ENCODE results near the gene PMM1. TPM values are rescaled to one million over a fixed set of nuclear protein-coding genes. Genes with fewer than 3 reads are reported as not detected.
"Not testable (repeated sequence)": the region's sequence is repeated elsewhere in the genome, so short reads cannot be mapped to it uniquely, and the experiment has no call there.

PMM1 gene
- total and polyA plus RNA-seq, 4 donors = 18.5 to 67.3 (median 42.3) TPM

- WGBS (ENCODE audit: insufficient coverage) = 78% methylated on average over 1 of the region's 8 CpGs
- H3K4me1 ChIP-seq (ENCODE audit: control insufficient read depth, insufficient read depth, low read length) = peaks cover 10% of the 10 kb centered on the region
- peaks cover 38% of the 10 kb centered on the region for H3K36me3 ChIP-seq (ENCODE audit: control insufficient read depth, insufficient read depth, low read length)
- H3K4me3 ChIP-seq (ENCODE audit: low read depth, low read length) = no peak overlapping the region
- H3K27me3 ChIP-seq (ENCODE audit: control insufficient read depth, insufficient read depth, low read length) = no peaks in the 10 kb centered on the region
- no peaks in the 10 kb centered on the region for H3K9me3 ChIP-seq (ENCODE audit: control insufficient read depth, insufficient read depth, low read length)
- peak in 1 of 6 donors; percentile 73 for DNase-seq (ENCODE audit: low read depth in 4 of 6, low spot score in 6 of 6)
- H3K27ac ChIP-seq (ENCODE audit: low read depth, low read length) = no peak overlapping the region
Measured at GRCh38 chr22:41598891-41599635, 9.4 kb upstream of the PMM1 start.

- no peak for DNase-seq (ENCODE audit: low read depth in 4 of 6, low spot score in 6 of 6)
- 83% methylated on average over 2 of the region's 5 CpGs for WGBS (ENCODE audit: insufficient coverage)
Measured at GRCh38 chr22:41598081-41598480, 8.4 kb upstream of the PMM1 start.

GRCh38 chr22:41597635-41597953, 8.0 kb upstream of the PMM1 start:
- no peaks in the 10 kb centered on the region for H3K27me3 ChIP-seq (ENCODE audit: control insufficient read depth, insufficient read depth, low read length)
- H3K9me3 ChIP-seq (ENCODE audit: control insufficient read depth, insufficient read depth, low read length) = no peaks in the 10 kb centered on the region
- H3K4me1 ChIP-seq (ENCODE audit: control insufficient read depth, insufficient read depth, low read length) = peaks cover 10% of the 10 kb centered on the region
- H3K4me3 ChIP-seq (ENCODE audit: low read depth, low read length) = no peak overlapping the region
- WGBS (ENCODE audit: insufficient coverage) = 93% methylated on average over 2 of the region's 2 CpGs
- DNase-seq (ENCODE audit: low read depth in 4 of 6, low spot score in 6 of 6) = no peak
- peaks cover 32% of the 10 kb centered on the region for H3K36me3 ChIP-seq (ENCODE audit: control insufficient read depth, insufficient read depth, low read length)
- H3K27ac ChIP-seq (ENCODE audit: low read depth, low read length) = peak overlapping the region; percentile 21

More at GRCh38 chr22:41598081-41598480, 8.4 kb upstream of the PMM1 start:
- Histone ChIP-seq H3K4me3 (ENCODE audit: low read depth, low read length) (no peak overlapping the region), H3K4me1 (ENCODE audit: control insufficient read depth, insufficient read depth, low read length) (peaks cover 10% of the 10 kb centered on the region), H3K27me3 (ENCODE audit: control insufficient read depth, insufficient read depth, low read length) (no peaks in the 10 kb centered on the region), H3K9me3 (ENCODE audit: control insufficient read depth, insufficient read depth, low read length) (no peaks in the 10 kb centered on the region), H3K27ac (ENCODE audit: low read depth, low read length) (no peak overlapping the region), H3K36me3 (ENCODE audit: control insufficient read depth, insufficient read depth, low read length) (peaks cover 36% of the 10 kb centered on the region)

- H3K27me3 ChIP-seq (ENCODE audit: control insufficient read depth, insufficient read depth, low read length) = no peaks in the 10 kb centered on the region
- 42% methylated on average over 13 of the region's 13 CpGs for WGBS (ENCODE audit: insufficient coverage)
- H3K27ac ChIP-seq (ENCODE audit: low read depth, low read length) = peak overlapping the region; percentile 21
- peaks cover 10% of the 10 kb centered on the region for H3K4me1 ChIP-seq (ENCODE audit: control insufficient read depth, insufficient read depth, low read length)
- DNase-seq (ENCODE audit: low read depth in 4 of 6, low spot score in 6 of 6) = peak in 2 of 6 donors; percentile 61 to 65
- peaks cover 26% of the 10 kb centered on the region for H3K36me3 ChIP-seq (ENCODE audit: control insufficient read depth, insufficient read depth, low read length)
- no peak overlapping the region for H3K4me3 ChIP-seq (ENCODE audit: low read depth, low read length)
- H3K9me3 ChIP-seq (ENCODE audit: control insufficient read depth, insufficient read depth, low read length) = no peaks in the 10 kb centered on the region
Measured at GRCh38 chr22:41596776-41597634, 7.4 kb upstream of the PMM1 start.

- Histone ChIP-seq H3K36me3 (ENCODE audit: control insufficient read depth, insufficient read depth, low read length) (peaks cover 15% of the 10 kb centered on the region), H3K9me3 (ENCODE audit: control insufficient read depth, insufficient read depth, low read length) (no peaks in the 10 kb centered on the region), H3K4me1 (ENCODE audit: control insufficient read depth, insufficient read depth, low read length) (peaks cover 11% of the 10 kb centered on the region), H3K4me3 (ENCODE audit: low read depth, low read length) (no peak overlapping the region), H3K27ac (ENCODE audit: low read depth, low read length) (no peak overlapping the region), H3K27me3 (ENCODE audit: control insufficient read depth, insufficient read depth, low read length) (no peaks in the 10 kb centered on the region)
- WGBS (ENCODE audit: insufficient coverage) = 100% methylated on average over 4 of the region's 5 CpGs
- no peak for DNase-seq (ENCODE audit: low read depth in 4 of 6, low spot score in 6 of 6)
Measured at GRCh38 chr22:41595703-41596102, 6.1 kb upstream of the PMM1 start.

GRCh38 chr22:41593336-41593960, 3.8 kb upstream of the PMM1 start:
- WGBS (ENCODE audit: insufficient coverage) = 95% methylated on average over 39 of the region's 51 CpGs
- H3K9me3 ChIP-seq (ENCODE audit: control insufficient read depth, insufficient read depth, low read length) = not testable (repeated sequence)

GRCh38 chr22:41587347-41587723, 2.3 kb downstream of the PMM1 start:
- WGBS (ENCODE audit: insufficient coverage) = 93% methylated on average over 5 of the region's 7 CpGs
- H3K4me3 ChIP-seq (ENCODE audit: low read depth, low read length) = no peak overlapping the region
- no peaks in the 10 kb centered on the region for H3K9me3 ChIP-seq (ENCODE audit: control insufficient read depth, insufficient read depth, low read length)
- H3K4me1 ChIP-seq (ENCODE audit: control insufficient read depth, insufficient read depth, low read length) = peaks cover 25% of the 10 kb centered on the region
- DNase-seq (ENCODE audit: low read depth in 4 of 6, low spot score in 6 of 6) = no peak
- no peak overlapping the region for H3K27ac ChIP-seq (ENCODE audit: low read depth, low read length)
- peaks cover 30% of the 10 kb centered on the region for H3K36me3 ChIP-seq (ENCODE audit: control insufficient read depth, insufficient read depth, low read length)
- H3K27me3 ChIP-seq (ENCODE audit: control insufficient read depth, insufficient read depth, low read length) = no peaks in the 10 kb centered on the region

More at GRCh38 chr22:41593336-41593960, 3.8 kb upstream of the PMM1 start:
- not testable (repeated sequence) for H3K27ac ChIP-seq (ENCODE audit: low read depth, low read length); H3K27me3 ChIP-seq (ENCODE audit: control insufficient read depth, insufficient read depth, low read length); H3K36me3 ChIP-seq (ENCODE audit: control insufficient read depth, insufficient read depth, low read length); H3K4me3 ChIP-seq (ENCODE audit: low read depth, low read length); DNase-seq (ENCODE audit: low read depth in 4 of 6, low spot score in 6 of 6)
- peaks cover 27% of the 10 kb centered on the region for H3K4me1 ChIP-seq (ENCODE audit: control insufficient read depth, insufficient read depth, low read length)

- WGBS (ENCODE audit: insufficient coverage) = 93% methylated on average over 1 of the region's 7 CpGs
- Histone ChIP-seq H3K36me3 (ENCODE audit: control insufficient read depth, insufficient read depth, low read length) (peaks cover 42% of the 10 kb centered on the region), H3K27ac (ENCODE audit: low read depth, low read length) (no peak overlapping the region), H3K4me3 (ENCODE audit: low read depth, low read length) (no peak overlapping the region), H3K27me3 (ENCODE audit: control insufficient read depth, insufficient read depth, low read length) (no peaks in the 10 kb centered on the region), H3K9me3 (ENCODE audit: control insufficient read depth, insufficient read depth, low read length) (no peaks in the 10 kb centered on the region), H3K4me1 (ENCODE audit: control insufficient read depth, insufficient read depth, low read length) (peaks cover 25% of the 10 kb centered on the region)
- no peak for DNase-seq (ENCODE audit: low read depth in 4 of 6, low spot score in 6 of 6)
Measured at GRCh38 chr22:41585898-41586297, 3.7 kb downstream of the PMM1 start.

- Histone ChIP-seq H3K4me1 (ENCODE audit: control insufficient read depth, insufficient read depth, low read length) (peaks cover 17% of the 10 kb centered on the region), H3K36me3 (ENCODE audit: control insufficient read depth, insufficient read depth, low read length) (peaks cover 50% of the 10 kb centered on the region)
- 98% methylated on average over 6 of the region's 6 CpGs for WGBS (ENCODE audit: insufficient coverage)
Measured at GRCh38 chr22:41584881-41585280, 4.8 kb downstream of the PMM1 start.

More at GRCh38 chr22:41584881-41585280, 4.8 kb downstream of the PMM1 start:
- Histone ChIP-seq H3K4me3 (ENCODE audit: low read depth, low read length) (no peak overlapping the region), H3K27ac (ENCODE audit: low read depth, low read length) (no peak overlapping the region), H3K9me3 (ENCODE audit: control insufficient read depth, insufficient read depth, low read length) (no peaks in the 10 kb centered on the region), H3K27me3 (ENCODE audit: control insufficient read depth, insufficient read depth, low read length) (no peaks in the 10 kb centered on the region)
- no peak for DNase-seq (ENCODE audit: low read depth in 4 of 6, low spot score in 6 of 6)
